Endothelial cell of umbilical vein (primary cell): ENCODE results near the gene CCBE1. TPM values are rescaled to one million over a fixed set of nuclear protein-coding genes. Genes with fewer than 3 reads are reported as not detected.

ENCODE experiments used
- BruUV-seq: library from RNA; stranded (reverse); fragments of 400-500 nt; replicated peaks from 2 replicates; lab custom pipeline; 2021; lab: Mats Ljungman, UMichigan
- CTCF ChIA-PET: fragments of 300-600, 350-600 bp; sonication (Branson Sonifier 250); formaldehyde crosslinking; loops from one replicate; lab custom pipeline; 2021; ENCODE audit warnings: antibody characterized with exemption, inconsistent platforms; lab: Charles Lee
- POLR2A ChIA-PET: fragments of 300-600, 350-600 bp; sonication (Branson Sonifier 250); formaldehyde crosslinking; loops from one replicate; lab custom pipeline; 2021; ENCODE audit warnings: antibody characterized with exemption, inconsistent platforms; lab: Charles Lee
- DNase-seq: peaks from one replicate; pipeline ENCODE4 v3.0.0-alpha.2; 2011; ENCODE audit warnings: low read depth, low spot score
- FAIRE-seq: peaks from 2 replicates; lab custom pipeline; 2011; peaks lifted over from hg19 to GRCh38; lab: Jason Lieb, UNC
- H2AFZ ChIP-seq: 2 replicates; pipeline ENCODE4 v1.6.0; 2012; ENCODE audit warnings: low read depth, low read length, control low read depth, inconsistent platforms
- H3K27ac ChIP-seq: 2 replicates; pipeline ENCODE4 v1.5.1; 2011; ENCODE audit warnings: low read depth, mild to moderate bottlenecking, control low read depth, low read length, moderate library complexity; ENCODE audit not compliant: insufficient read depth
- H3K27me3 ChIP-seq, 2 experiments: 2 replicates each; pipeline versions ENCODE4 v1.6.0 to v1.6.1; 2011; ENCODE audit warnings: low read length in 2 of 2, mixed read lengths in 1 of 2; ENCODE audit not compliant: control insufficient read depth in 2 of 2, insufficient read depth in 2 of 2
- H3K36me3 ChIP-seq, 2 experiments: 2 replicates in 1 of 2; 3 replicates in 1 of 2; pipeline ENCODE4 v1.5.1; 2011; ENCODE audit warnings: low read length in 2 of 2, mild to moderate bottlenecking in 1 of 2, moderate library complexity in 1 of 2; ENCODE audit not compliant: control insufficient read depth in 2 of 2, insufficient read depth in 2 of 2; ENCODE audit errors: extremely low read depth in 1 of 2
- H3K4me1 ChIP-seq: 3 replicates; pipeline ENCODE4 v1.5.1; 2011; ENCODE audit warnings: mild to moderate bottlenecking, low read length; ENCODE audit not compliant: control insufficient read depth, insufficient read depth; ENCODE audit errors: extremely low read depth
- H3K4me2 ChIP-seq: 2 replicates; pipeline ENCODE4 v1.6.1; 2011; ENCODE audit warnings: low read length, control low read depth, mixed read lengths; ENCODE audit not compliant: insufficient read depth
- H3K4me3 ChIP-seq, 3 experiments: fragments of 200-600 bp in 1 of 3; sonication (generic), shearing (Covaris generic) in 1 of 3; replicated peaks in 1 of 3; 2 replicates each; pipeline ENCODE4 v1.5.1; 2011 to 2016; ENCODE audit warnings: control low read depth in 3 of 3, low read length in 3 of 3, mild to moderate bottlenecking in 2 of 3, inconsistent platforms in 1 of 3, low read depth in 1 of 3, moderate library complexity in 1 of 3; ENCODE audit not compliant: insufficient read depth in 1 of 3
- H3K79me2 ChIP-seq: 2 replicates; pipeline ENCODE4 v1.6.0; 2012; ENCODE audit warnings: low read length, inconsistent platforms; ENCODE audit not compliant: control insufficient read depth, insufficient read depth
- H3K9ac ChIP-seq: replicated peaks from 2 replicates; pipeline ENCODE3; 2011; ENCODE audit warnings: low read length, control low read depth; ENCODE audit not compliant: insufficient read depth; ENCODE audit errors: extremely low read depth
- H3K9me1 ChIP-seq: replicated peaks from 3 replicates; pipeline ENCODE4 v1.6.0; 2011; ENCODE audit warnings: mild to moderate bottlenecking, low read length; ENCODE audit not compliant: control insufficient read depth, insufficient read depth; ENCODE audit errors: extremely low read depth
- H3K9me3 ChIP-seq: replicated peaks from 2 replicates; pipeline ENCODE4 v1.5.1; 2012; ENCODE audit warnings: low read length, inconsistent platforms; ENCODE audit not compliant: control insufficient read depth, insufficient read depth
- H4K20me1 ChIP-seq: replicated peaks from 2 replicates; pipeline ENCODE3; 2011; ENCODE audit warnings: mild to moderate bottlenecking, low read length; ENCODE audit not compliant: control insufficient read depth, insufficient read depth; ENCODE audit errors: extremely low read depth
- EZH2 ChIP-seq: IDR thresholded peaks from 2 replicates; pipeline ENCODE4 v1.6.1; 2012; ENCODE audit warnings: borderline replicate concordance, low read depth, mild to moderate bottlenecking, moderate library complexity, low read length, inconsistent platforms; ENCODE audit not compliant: severe bottlenecking
- FOS ChIP-seq: IDR thresholded peaks from 2 replicates; pipeline ENCODE4 v1.6.1; 2011; ENCODE audit warnings: mild to moderate bottlenecking, low read length, moderate library complexity, borderline replicate concordance; ENCODE audit not compliant: insufficient read depth
- GATA2 ChIP-seq: IDR thresholded peaks from 2 replicates; pipeline ENCODE4 v1.7.0; 2011; ENCODE audit warnings: low read depth, mild to moderate bottlenecking, moderate library complexity, mixed read lengths, low read length; ENCODE audit not compliant: insufficient read length, insufficient read depth
- JUN ChIP-seq: IDR thresholded peaks from 2 replicates; pipeline ENCODE4 v1.6.1; 2011; ENCODE audit warnings: borderline replicate concordance, low read depth; ENCODE audit not compliant: insufficient read length, insufficient read depth
- MAX ChIP-seq: IDR thresholded peaks from 2 replicates; pipeline ENCODE4 v1.6.1; 2011; ENCODE audit not compliant: insufficient read depth, insufficient read length
- MYC ChIP-seq: IDR thresholded peaks from one replicate; pipeline ENCODE4 v1.6.1; 2011; ENCODE audit warnings: mild to moderate bottlenecking, low read depth, low read length
- POLR2A ChIP-seq: IDR thresholded peaks from 2 replicates; pipeline ENCODE4 v1.6.1; 2012; ENCODE audit warnings: low read depth, mild to moderate bottlenecking, control low read depth, low read length
- POLR2AphosphoS5 ChIP-seq: IDR thresholded peaks from 2 replicates; pipeline ENCODE4 v1.6.1; 2012; ENCODE audit warnings: low read depth, mild to moderate bottlenecking, control low read depth, low read length, moderate library complexity; ENCODE audit not compliant: insufficient read depth
- dilution Hi-C: fragments of 300-500 bp; cut with MboI; formaldehyde crosslinking; loops from one replicate; pipeline ENCODE4 v1.15.0; 2019; ENCODE audit warnings: low sequenced_read_pairs; ENCODE audit not compliant: extremely low pct_ligation_motif_present
- intact Hi-C: fragments of 100-400 bp; cut with micrococcal nuclease; formaldehyde crosslinking; loops from one replicate; pipeline ENCODE4 v1.10.0; 2022
- polyA plus RNA-seq, 4 experiments: library from polyadenylated mRNA; depleted of rRNA in 3 of 4; stranded (reverse) in 3 of 4; unstranded in 1 of 4; fragments of >200 nt; gene quantifications; 2 replicates each; pipeline versions ENCODE4 v1.2.1 to v1.2.3, GENCODE V29; 2011 to 2012; ENCODE audit warnings: missing spikeins in 1 of 4
- total RNA-seq: library from RNA; stranded (reverse); gene quantifications from 2 replicates; pipeline ENCODE4 v1.2.3, GENCODE V29; 2021
- TF ChIP-seq, protein P1 (sequence below), 2 donors: IDR thresholded peaks; 1 replicate in 1 of 2; 2 replicates in 1 of 2; pipeline ENCODE4 v1.5.1; 2011; ENCODE audit warnings: low read length in 2 of 2, mild to moderate bottlenecking in 2 of 2, moderate library complexity in 2 of 2, control low read depth in 1 of 2, inconsistent platforms in 1 of 2, low read depth in 1 of 2; ENCODE audit not compliant: insufficient read depth in 1 of 2; ENCODE audit errors: extremely low read depth in 1 of 2

CCBE1 gene
- total and polyA plus RNA-seq, 2 donors (not counting 3 experiments of a cell fraction or from before 2014, with no cell fraction given): 0.04 TPM; not detected in 1

DNA sequence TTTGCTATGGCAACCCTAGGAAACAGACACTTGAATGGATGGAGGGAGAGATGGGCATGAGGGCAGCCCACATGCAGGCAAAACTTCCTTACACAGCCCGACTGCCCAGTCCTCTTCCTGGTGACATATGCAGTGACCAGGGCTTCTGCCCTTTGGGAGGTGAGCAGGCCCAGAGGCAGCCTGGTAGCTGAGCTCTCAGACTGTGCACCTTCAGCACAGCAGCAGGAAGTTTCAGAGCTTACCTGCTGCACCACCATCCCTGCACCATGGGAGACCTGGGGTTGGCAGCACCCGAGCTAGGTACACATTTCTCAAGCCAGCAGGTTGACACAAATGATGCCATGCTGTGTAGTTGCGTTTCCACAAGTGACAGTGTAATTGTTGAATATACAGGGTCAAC is 240.6 kb downstream of the CCBE1 start:
- dilution Hi-C loops: no loop called here
- Histone ChIP-seq H3K36me3 (no peaks in the 10 kb centered on the region), H3K79me2 (no peaks in the 10 kb centered on the region), H3K9me3 (no peaks in the 10 kb centered on the region), H3K4me1 (no peaks in the 10 kb centered on the region), H3K9ac (no peak overlapping the region), H3K9me1 (no peaks in the 10 kb centered on the region), H3K4me3 (no peak overlapping the region), H3K4me2 (no peak overlapping the region), H4K20me1 (no peaks in the 10 kb centered on the region), H3K27me3 (no peaks in the 10 kb centered on the region), H2AFZ (no peak overlapping the region), H3K27ac (no peak overlapping the region)
- no TSS peak for BruUV-seq
- intact Hi-C loops: no loop called here
- no peak for FAIRE-seq
- TF ChIP-seq, protein P1, sequence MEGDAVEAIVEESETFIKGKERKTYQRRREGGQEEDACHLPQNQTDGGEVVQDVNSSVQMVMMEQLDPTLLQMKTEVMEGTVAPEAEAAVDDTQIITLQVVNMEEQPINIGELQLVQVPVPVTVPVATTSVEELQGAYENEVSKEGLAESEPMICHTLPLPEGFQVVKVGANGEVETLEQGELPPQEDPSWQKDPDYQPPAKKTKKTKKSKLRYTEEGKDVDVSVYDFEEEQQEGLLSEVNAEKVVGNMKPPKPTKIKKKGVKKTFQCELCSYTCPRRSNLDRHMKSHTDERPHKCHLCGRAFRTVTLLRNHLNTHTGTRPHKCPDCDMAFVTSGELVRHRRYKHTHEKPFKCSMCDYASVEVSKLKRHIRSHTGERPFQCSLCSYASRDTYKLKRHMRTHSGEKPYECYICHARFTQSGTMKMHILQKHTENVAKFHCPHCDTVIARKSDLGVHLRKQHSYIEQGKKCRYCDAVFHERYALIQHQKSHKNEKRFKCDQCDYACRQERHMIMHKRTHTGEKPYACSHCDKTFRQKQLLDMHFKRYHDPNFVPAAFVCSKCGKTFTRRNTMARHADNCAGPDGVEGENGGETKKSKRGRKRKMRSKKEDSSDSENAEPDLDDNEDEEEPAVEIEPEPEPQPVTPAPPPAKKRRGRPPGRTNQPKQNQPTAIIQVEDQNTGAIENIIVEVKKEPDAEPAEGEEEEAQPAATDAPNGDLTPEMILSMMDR (IDR thresholded peaks at IDR 0.05; ENCODE audit: extremely low read depth in 1 of 2, insufficient read depth in 1 of 2, low read depth in 1 of 2, low read length in 2 of 2): no peak
- no peak for TF ChIP-seq MYC
- no peak for TF ChIP-seq JUN
- no peak for TF ChIP-seq MAX
- TF ChIP-seq FOS: no peak
- no peak for TF ChIP-seq GATA2
- TF ChIP-seq POLR2A: no peak
- TF ChIP-seq POLR2AphosphoS5: no peak
- TF ChIP-seq EZH2: no peak
- ChIA-PET CTCF (interaction anchor here (4.9 to 10.6 kb wide), 3 partner anchors 175 to 367 kb away, joined by 79 to 413 read pairs (median 110); partner anchors contain the start of gene CCBE1), POLR2A (no interaction called here)
- no peak for DNase-seq
